ENCODE results near the gene SCARB1.
A peak's percentile ranks its signal among the peaks of the same experiment; 100 is the strongest.

Gene SCARB1

GRCh38 chr12:124898200-124898922 lies 34.7 kb upstream of the SCARB1 start:
- DNase-seq (ENCODE audit: low read depth in 1 of 2, low spot score in 1 of 2) = peak in 1 of 2 experiments; percentile 74
- H3K27me3 ChIP-seq (ENCODE audit: insufficient read depth, poor library complexity, severe bottlenecking) = no peaks in the 10 kb centered on the region
- H3K27ac ChIP-seq (replicated peaks) = no peak overlapping the region
- no peak overlapping the region for H3K4me3 ChIP-seq (replicated peaks; ENCODE audit: insufficient read depth, low read length)
- TF ChIP-seq POLR2AphosphoS5 (IDR thresholded peaks at IDR 0.05; ENCODE audit: low read depth) = no peak
- TF ChIP-seq REST (IDR thresholded peaks at IDR 0.05; ENCODE audit: insufficient replicate concordance, low read depth) = no peak
- TF ChIP-seq, protein P1, sequence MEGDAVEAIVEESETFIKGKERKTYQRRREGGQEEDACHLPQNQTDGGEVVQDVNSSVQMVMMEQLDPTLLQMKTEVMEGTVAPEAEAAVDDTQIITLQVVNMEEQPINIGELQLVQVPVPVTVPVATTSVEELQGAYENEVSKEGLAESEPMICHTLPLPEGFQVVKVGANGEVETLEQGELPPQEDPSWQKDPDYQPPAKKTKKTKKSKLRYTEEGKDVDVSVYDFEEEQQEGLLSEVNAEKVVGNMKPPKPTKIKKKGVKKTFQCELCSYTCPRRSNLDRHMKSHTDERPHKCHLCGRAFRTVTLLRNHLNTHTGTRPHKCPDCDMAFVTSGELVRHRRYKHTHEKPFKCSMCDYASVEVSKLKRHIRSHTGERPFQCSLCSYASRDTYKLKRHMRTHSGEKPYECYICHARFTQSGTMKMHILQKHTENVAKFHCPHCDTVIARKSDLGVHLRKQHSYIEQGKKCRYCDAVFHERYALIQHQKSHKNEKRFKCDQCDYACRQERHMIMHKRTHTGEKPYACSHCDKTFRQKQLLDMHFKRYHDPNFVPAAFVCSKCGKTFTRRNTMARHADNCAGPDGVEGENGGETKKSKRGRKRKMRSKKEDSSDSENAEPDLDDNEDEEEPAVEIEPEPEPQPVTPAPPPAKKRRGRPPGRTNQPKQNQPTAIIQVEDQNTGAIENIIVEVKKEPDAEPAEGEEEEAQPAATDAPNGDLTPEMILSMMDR (IDR thresholded peaks at IDR 0.05; ENCODE audit: insufficient read depth, low read length) = peak; percentile 58

- no peak for DNase-seq (ENCODE audit: low read depth in 1 of 2, low spot score in 1 of 2)
- Histone ChIP-seq H3K27ac (replicated peaks) (no peak overlapping the region), H3K4me3 (replicated peaks; ENCODE audit: insufficient read depth, low read length) (no peak overlapping the region), H3K27me3 (ENCODE audit: insufficient read depth, poor library complexity, severe bottlenecking) (no peaks in the 10 kb centered on the region)
- TF ChIP-seq REST (IDR thresholded peaks at IDR 0.05; ENCODE audit: insufficient replicate concordance, low read depth) (no peak), GABPA (IDR thresholded peaks at IDR 0.05; ENCODE audit: low read depth) (no peak), SPI1 (IDR thresholded peaks at IDR 0.05; ENCODE audit: borderline replicate concordance, low read depth) (no peak), POLR2AphosphoS5 (IDR thresholded peaks at IDR 0.05; ENCODE audit: low read depth) (no peak)
- TF ChIP-seq, protein P1 (IDR thresholded peaks at IDR 0.05; ENCODE audit: insufficient read depth, low read length) = no peak
These were observed 32.8 kb upstream of the SCARB1 start for GRCh38 chr12:124896461-124896860.

GRCh38 chr12:124893792-124894516 lies 30.3 kb upstream of the SCARB1 start:
- TF ChIP-seq, protein P1 (IDR thresholded peaks at IDR 0.05; ENCODE audit: insufficient read depth, low read length) = no peak
- TF ChIP-seq GABPA (IDR thresholded peaks at IDR 0.05; ENCODE audit: low read depth) (no peak), POLR2AphosphoS5 (IDR thresholded peaks at IDR 0.05; ENCODE audit: low read depth) (no peak), REST (IDR thresholded peaks at IDR 0.05; ENCODE audit: insufficient replicate concordance, low read depth) (no peak), SPI1 (IDR thresholded peaks at IDR 0.05; ENCODE audit: borderline replicate concordance, low read depth) (no peak)
- no peak for DNase-seq (ENCODE audit: low read depth in 1 of 2, low spot score in 1 of 2)
- H3K4me3 ChIP-seq (replicated peaks; ENCODE audit: insufficient read depth, low read length) = no peak overlapping the region
- H3K27ac ChIP-seq (replicated peaks) = no peak overlapping the region
- no peaks in the 10 kb centered on the region for H3K27me3 ChIP-seq (ENCODE audit: insufficient read depth, poor library complexity, severe bottlenecking)

All from HL-60 (cell line).